HG02870 (cell line): ENCODE data around the gene BBS1.
"Not testable (repeated sequence)": the region's sequence is repeated elsewhere in the genome, so short reads cannot be mapped to it uniquely, and the experiment has no call there.

ENCODE experiments used
- ATAC-seq: cut with Tn5 transposase; IDR thresholded peaks from one replicate; pipeline ENCODE4 v1.9.1; 2021; ENCODE audit warnings: mild to moderate bottlenecking, moderate library complexity; ENCODE audit not compliant: unreplicated experiment

BBS1 gene

DNA sequence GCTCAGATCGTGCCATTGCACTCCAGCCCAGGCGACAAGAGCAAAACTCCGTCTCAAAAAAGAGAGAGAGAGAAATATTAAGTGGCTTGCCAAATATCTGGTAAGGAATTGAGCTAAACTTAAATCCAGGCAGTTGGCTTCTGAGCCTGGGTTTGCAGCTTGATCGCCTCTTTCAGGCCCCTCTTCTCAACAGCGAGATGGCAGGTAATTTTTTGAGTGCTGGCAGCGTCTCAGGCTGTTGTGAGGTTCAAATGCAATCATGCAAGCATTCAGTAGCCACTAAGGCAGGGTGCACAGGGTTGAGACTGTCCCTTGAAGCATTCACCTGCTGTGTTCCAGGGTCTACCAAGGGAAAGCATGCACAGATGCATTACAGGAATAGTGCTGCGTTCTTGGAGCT lies 58.6 kb downstream of the BBS1 start:
- no peak for ATAC-seq

- ATAC-seq = no peak
These were observed 59.8 kb downstream of the BBS1 start for GRCh38 chr11:66570079-66570849.

GRCh38 chr11:66570850-66571180 lies 60.4 kb downstream of the BBS1 start:
- ATAC-seq = no peak

GRCh38 chr11:66579017-66579606 lies 68.7 kb downstream of the BBS1 start:
- no peak for ATAC-seq

- ATAC-seq = no peak
These were observed 70.4 kb downstream of the BBS1 start for GRCh38 chr11:66580803-66581202.

GRCh38 chr11:66581261-66581660 lies 70.8 kb downstream of the BBS1 start:
- ATAC-seq = no peak

- ATAC-seq = not testable (repeated sequence)
These were observed 72.2 kb downstream of the BBS1 start for GRCh38 chr11:66582565-66583147.
